COR-L47 (cell line): Measurements from ENCODE around the gene FRMD3.

Source experiments
- DNase-seq: peaks from one replicate; lab custom pipeline; 2025; lab: John Stamatoyannopoulos, UW

Gene FRMD3

GRCh38 chr9:83538172-83538889, at the start of gene FRMD3:
Gene FRMD3 (minus strand): TSS chr9:83538401. CDS start chr9:83538231, 170 bp downstream.
- DNase-seq: peak; percentile 74

GRCh38 chr9:83584995-83585394, 46.8 kb upstream of the FRMD3 start:
- peak; percentile 31 for DNase-seq

- DNase-seq: peak; percentile 17
These were observed 45.2 kb upstream of the FRMD3 start for GRCh38 chr9:83583151-83584014.

GRCh38 chr9:83582029-83582428, 43.8 kb upstream of the FRMD3 start:
- no peak for DNase-seq

GRCh38 chr9:83574482-83574881, 36.3 kb upstream of the FRMD3 start:
- no peak for DNase-seq

- no peak for DNase-seq
These were observed 34.3 kb upstream of the FRMD3 start for GRCh38 chr9:83572524-83572923.

- no peak for DNase-seq
These were observed 32.2 kb upstream of the FRMD3 start for GRCh38 chr9:83570359-83570758.

- DNase-seq: no peak
These were observed 31.1 kb upstream of the FRMD3 start for GRCh38 chr9:83569326-83569725.

GRCh38 chr9:83563360-83563759, 25.2 kb upstream of the FRMD3 start:
- no peak for DNase-seq

- DNase-seq: no peak
These were observed 22.1 kb upstream of the FRMD3 start for GRCh38 chr9:83560169-83560826.

GRCh38 chr9:83557771-83558170, 19.6 kb upstream of the FRMD3 start:
- DNase-seq: no peak

GRCh38 chr9:83557317-83557716, 19.1 kb upstream of the FRMD3 start:
- no peak for DNase-seq

- DNase-seq: no peak
These were observed 16.1 kb upstream of the FRMD3 start for GRCh38 chr9:83554278-83554677.

- peak; percentile 76 for DNase-seq
These were observed 5.9 kb upstream of the FRMD3 start for GRCh38 chr9:83544002-83544698.

GRCh38 chr9:83538890-83539238, 663 bp upstream of the FRMD3 start:
- DNase-seq: no peak

- DNase-seq: no peak
These were observed 650 bp downstream of the FRMD3 start for GRCh38 chr9:83537331-83538171.

GRCh38 chr9:83536332-83536731, 1.9 kb downstream of the FRMD3 start:
- DNase-seq: no peak

- peak; percentile 46 for DNase-seq
These were observed 2.5 kb downstream of the FRMD3 start for GRCh38 chr9:83535736-83536135.

- DNase-seq: no peak
These were observed 4.9 kb downstream of the FRMD3 start for GRCh38 chr9:83533296-83533695.

GRCh38 chr9:83526901-83527300, 11.3 kb downstream of the FRMD3 start:
- no peak for DNase-seq

GRCh38 chr9:83526211-83526610, 12.0 kb downstream of the FRMD3 start:
- DNase-seq: no peak
